Erythroblast (primary cell): ENCODE measurements around the gene USP15.

Experiments used
- DNase-seq, 2 experiments: peaks; one replicate each; lab custom pipeline; 2025; lab: John Stamatoyannopoulos, UW
- GATA1 ChIP-seq: IDR thresholded peaks from 2 replicates; pipeline ENCODE4 v1.6.1; 2011; ENCODE audit warnings: low read depth, mild to moderate bottlenecking, control low read depth, low read length, moderate library complexity
- POLR2A ChIP-seq: IDR thresholded peaks from 2 replicates; pipeline ENCODE4 v1.6.1; 2011; ENCODE audit warnings: mild to moderate bottlenecking, low read length

USP15 gene

DNA sequence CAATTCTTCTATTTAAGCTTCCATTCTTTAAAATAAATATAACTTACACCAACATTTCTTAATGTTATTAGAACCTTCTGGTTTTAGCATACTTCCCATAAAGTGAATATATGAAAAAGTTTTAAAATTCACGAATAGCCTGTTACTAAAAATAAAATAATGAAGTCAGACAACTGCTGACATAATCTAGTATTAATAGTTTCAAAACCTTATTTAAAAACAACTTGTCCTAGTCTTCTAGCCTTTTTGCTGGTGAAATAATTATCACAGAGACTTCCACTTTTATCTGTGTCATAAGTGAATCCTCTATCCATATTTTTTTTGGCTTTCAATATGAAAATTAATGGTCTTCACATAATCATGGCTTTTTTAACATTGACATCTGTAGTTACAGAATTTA, 112.6 kb downstream of the USP15 start:
- TF ChIP-seq POLR2A: no peak
- TF ChIP-seq GATA1: no peak
- DNase-seq: no peak

DNA sequence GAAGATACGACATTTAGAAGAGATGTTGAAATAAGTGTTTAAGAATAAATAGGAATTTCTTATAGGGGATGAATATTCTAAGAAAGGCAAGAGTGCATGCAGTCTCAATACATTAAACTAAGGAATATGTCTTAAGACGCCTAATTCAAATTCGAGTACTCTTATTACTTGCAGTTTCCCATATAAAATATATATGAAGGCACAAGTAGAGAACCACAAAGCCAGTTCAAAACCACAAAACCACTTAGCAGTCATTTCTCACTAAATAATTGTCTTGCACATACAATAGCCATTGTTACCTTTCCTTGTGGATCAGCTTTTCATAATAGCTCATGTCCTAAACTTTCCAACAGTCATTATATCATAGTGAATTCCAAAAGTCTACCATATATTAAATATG, 115.4 kb downstream of the USP15 start:
- DNase-seq: no peak
- TF ChIP-seq GATA1 (no peak), POLR2A (no peak)

DNA sequence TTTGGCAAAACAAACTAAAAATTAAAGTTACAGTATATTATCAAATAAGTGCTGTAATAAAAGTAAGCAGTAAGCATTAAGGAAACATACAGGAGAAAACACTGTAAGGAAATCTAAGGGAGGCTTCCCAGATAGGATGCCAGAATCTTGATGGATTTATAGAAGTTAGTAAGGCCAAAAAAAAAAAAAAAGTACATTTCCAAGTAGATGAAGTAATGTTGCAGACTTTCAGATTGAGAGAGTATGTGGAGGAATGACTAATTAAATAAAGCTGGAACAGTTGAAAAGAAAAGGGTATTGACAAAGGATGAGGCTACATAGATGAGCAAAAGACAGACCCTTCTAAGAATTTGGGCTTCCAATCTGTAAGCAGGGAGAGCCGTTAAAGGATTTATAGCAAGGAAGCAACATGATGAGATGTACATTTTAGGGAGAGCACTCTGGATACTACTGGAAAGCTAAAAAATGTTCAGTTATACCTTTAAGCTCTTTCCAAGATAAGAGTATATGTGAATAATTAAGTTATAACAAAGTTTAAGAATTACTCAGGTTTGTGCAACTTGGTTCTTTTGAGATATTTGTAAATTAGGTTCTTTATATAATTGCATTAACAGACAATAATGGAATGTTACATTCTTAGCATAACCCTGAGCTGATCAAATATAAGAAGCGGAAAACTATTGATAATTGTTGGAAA, 119.0 kb downstream of the USP15 start:
- no peak for TF ChIP-seq POLR2A
- TF ChIP-seq GATA1: no peak
- no peak for DNase-seq

DNA sequence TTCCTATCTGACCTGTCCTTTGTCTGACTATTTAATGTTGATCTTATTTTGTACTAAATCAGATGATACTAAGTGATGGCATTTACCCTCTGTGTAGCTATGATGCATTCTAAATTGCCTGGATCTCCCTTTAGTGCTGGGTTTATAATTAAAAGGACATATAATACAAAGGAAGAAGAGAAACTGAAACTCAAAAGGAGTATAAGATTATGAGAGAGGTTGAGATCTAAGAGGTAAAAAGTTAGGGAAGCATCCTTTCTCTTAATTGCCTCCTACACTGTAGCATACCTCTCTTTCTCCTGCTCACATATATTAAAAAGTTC, 119.5 kb downstream of the USP15 start:
- no peak for DNase-seq
- TF ChIP-seq POLR2A: no peak
- TF ChIP-seq GATA1: no peak

DNA sequence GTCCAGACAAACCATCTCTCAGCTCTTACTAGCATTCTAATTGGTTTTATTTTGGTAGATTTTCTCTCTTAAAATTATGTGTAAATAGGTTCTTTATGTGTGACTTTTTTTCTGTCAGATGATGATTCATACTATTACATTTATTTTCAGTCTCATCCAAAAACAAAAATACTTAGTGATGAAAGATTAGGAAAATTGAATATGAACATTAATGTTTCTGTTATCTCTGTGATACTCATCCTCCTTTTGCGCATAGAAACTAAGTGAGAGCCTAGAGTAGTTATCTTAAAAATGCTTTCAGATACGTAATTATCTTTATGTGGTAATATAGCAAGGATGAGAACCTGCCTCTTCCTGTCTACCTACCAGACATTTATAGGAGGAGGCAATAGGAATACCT, 122.3 kb downstream of the USP15 start:
- TF ChIP-seq POLR2A: no peak
- no peak for TF ChIP-seq GATA1
- no peak for DNase-seq

DNA sequence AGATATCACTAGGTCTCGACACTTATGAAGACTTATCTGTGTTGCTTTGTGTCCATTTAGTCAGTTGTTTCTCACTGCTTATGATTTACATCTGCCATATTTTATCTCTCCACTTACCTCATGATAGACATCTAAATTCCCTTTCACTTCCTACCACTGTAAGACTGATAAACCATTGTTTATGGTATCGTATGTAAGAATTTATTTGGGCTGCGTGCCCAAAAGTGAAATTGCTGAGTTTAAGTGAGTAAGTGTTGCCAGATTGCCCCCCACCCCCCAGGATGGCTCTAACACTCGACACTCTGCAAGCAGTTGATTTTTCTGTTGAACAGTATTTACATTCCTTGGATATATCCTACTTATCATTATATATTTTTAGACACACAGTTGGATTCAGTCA, 136.5 kb downstream of the USP15 start:
- DNase-seq: no peak
- TF ChIP-seq GATA1: no peak
- no peak for TF ChIP-seq POLR2A

DNA sequence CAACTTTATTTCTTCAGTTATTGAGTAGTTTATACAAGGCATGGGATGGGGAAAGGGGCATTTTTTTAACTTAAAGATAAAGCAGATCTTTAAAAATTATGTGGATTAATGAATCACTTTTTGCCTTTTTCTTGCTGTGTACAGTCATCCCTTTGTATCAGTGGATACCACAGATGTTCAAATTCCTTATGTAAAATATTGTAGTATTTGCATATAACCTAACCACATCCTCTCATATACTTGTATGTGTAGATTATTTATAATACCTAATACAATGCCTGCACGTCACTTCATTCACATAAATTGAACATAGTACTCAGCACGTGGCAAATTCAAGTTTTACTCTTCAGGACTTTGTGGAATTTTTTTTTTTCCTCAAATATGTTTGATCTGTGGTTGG, 139.9 kb downstream of the USP15 start:
- TF ChIP-seq POLR2A (no peak), GATA1 (no peak)
- no peak for DNase-seq

DNA sequence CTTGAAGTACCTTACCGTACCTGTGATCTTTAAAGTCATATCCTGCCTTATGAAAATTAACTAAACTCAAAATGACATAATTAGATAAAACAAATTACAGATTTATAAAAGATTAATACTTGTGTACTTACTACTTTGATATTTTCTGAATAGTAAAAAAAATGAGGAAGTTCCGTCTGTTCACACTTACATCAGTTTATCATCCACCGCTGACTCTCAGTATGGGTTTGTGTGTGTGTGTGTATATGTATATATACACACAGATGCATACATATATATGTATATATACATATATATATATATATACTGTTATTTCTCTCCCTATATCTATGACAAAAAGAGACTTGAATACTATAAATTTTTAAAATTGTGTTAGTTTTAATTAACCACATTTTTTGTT, 141.4 kb downstream of the USP15 start:
- DNase-seq: no peak
- TF ChIP-seq POLR2A (no peak), GATA1 (no peak)

DNA sequence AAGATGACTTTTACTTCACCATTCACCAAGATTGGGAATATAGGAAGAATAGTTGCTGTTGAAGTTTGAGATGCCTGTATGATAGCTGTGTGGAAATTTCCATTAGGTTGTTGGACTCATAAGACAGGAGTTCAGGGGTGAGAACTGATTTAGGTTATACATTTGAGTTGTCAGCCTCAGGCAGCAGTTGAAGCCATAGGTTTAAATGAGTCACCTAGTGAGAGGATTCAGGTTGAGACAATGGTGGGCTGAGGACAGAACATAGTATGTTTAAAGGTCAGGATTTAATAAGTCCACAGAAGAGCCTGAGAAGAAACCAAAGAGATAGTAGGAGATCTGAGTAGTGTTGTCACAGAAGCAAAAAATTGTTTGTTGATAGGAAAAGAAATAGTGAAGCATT, 142.8 kb downstream of the USP15 start:
- no peak for DNase-seq
- TF ChIP-seq POLR2A (no peak), GATA1 (no peak)

DNA sequence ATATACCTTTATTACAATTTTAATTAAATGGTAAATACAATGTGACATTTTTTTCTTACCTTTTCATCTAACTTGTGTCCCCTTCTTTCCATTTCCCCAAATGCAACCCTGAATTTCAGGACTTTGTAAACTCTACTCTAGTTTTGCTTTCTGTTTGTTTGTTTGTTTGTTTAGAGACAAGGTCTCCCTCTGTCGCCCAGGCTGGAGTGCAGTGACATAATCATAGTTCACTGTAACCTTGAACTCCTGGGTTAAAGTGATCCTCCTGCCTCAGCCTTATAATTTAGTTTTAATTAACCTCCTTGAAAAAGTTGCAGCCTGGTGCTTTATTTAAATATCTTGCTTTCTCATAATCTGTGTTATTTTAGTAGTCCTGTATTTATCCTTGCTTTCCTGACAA, 147.4 kb downstream of the USP15 start:
- DNase-seq: no peak

DNA sequence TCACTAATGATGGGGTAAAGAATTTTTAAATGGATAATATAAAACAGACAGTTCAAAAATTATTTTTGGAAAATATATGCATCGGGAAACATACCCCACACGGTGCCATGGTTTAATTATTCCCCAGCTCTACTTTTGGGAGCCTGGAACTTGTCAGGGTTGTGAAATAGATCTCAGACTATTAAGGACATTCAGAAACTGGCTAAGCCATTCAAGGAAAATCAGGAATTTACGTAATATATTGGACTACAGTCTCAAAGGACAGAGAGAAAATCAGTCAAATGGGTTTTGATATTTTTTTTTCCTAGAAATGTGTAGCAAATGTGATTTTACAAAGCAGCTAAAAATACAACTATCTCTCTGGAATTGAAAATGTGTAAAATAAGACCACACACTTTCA, 148.9 kb downstream of the USP15 start:
- no peak for TF ChIP-seq POLR2A
- TF ChIP-seq GATA1: no peak
- DNase-seq: no peak

More for the DNA sequence above, 147.4 kb downstream of the USP15 start:
- no peak for TF ChIP-seq POLR2A

DNA sequence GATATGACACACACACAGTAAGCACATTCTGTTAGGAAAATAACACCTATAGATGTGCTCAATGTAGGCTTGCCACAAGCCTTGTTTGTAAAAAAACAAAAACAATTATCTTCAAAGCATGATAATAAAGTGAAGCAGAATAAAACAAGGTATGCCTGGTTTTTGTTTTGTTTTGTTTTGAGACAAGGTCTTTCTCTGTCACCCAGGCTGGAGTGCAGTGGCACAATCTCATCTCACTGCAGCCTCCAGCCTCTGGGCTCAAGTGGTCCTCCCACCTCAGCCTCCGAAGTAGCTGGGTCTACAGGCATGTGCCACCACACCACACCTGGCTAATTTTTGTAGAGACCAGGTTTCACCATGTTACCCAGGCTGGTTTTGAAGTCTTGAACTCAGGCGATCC, 154.0 kb downstream of the USP15 start:
- no peak for DNase-seq
- TF ChIP-seq POLR2A (no peak), GATA1 (no peak)

DNA sequence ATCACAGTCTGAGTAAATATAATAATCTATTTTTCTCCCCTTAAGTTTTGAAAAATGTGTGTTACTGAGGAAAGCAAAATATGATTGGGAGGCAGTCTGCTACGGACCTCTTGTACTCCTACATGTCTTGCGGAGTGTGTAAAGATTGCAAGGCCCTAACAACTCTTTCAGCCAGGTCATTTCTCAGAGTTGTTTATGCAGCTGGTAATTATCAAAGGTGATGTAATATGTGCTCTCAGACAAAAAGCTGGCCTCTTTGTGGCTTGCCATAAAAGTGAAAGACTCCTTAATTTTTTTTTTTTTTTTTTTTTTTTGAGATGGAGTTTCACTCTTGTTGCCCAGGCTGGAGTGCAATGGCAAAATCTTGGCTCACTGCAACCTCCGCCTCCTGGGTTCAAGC, 165.9 kb downstream of the USP15 start:
- DNase-seq: no peak
- TF ChIP-seq GATA1 (no peak), POLR2A (no peak)

DNA sequence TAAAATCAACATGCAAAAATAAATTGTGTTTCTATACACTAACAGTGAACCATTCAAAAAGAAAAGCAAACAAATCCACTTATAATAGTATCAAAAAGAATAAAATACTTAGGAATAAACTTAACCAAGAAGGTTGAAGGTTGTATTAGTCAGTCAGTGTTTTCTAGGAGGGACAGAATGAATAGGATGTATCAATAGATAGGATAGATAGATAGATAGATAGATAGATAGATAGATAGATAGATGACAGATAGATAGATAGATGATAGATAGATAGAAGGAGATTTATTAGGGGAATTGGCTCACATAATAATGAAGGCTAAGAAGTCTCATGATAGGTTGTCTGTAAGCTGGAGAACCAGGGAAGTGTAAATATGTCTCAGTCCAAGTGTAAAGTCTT, 169.3 kb downstream of the USP15 start:
- no peak for TF ChIP-seq POLR2A
- no peak for TF ChIP-seq GATA1
- no peak for DNase-seq

DNA sequence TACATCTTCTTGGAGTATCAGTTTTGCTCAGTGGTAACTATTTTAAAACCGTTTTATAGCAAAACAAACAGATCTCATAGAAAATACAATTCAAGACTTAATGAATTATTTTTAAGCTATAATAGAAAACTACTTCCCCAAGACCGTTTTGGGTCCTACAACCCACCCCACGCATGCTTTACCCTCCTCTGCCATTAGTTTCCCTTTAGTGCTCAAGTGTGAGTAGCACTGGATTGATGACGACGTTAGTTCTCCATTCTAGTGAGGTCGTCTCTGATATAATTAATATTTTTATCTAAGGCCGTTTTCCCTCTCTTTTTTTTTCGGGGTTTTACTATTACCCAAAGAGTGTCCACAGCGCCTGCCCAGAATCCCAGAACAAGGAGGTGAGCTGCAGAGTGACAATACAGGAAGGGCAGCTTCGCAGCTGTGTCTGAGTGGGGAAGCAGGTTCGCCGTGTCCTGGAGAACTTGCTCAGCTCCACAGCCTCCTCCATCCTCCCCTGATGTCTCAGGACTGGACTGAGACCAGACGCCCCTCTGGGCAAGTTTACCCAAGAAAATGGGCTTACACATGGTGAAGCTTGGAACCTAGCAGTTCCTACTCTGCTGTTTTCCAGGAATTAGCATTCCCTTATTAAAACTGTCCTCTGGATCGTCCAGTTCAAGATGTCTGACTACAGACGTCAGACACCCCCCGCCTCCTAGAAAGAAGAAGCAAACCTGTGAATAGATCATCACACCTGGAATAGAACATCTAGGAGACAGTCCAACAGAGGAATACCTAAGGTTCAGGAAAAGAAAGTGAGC, 174.5 kb downstream of the USP15 start:
- TF ChIP-seq POLR2A: no peak
- no peak for TF ChIP-seq GATA1
- DNase-seq: no peak
